HEK293T (cell line): ENCODE data around the gene ATXN7L2.

ENCODE experiments used
- ARNT ChIP-seq: fragments of 450-650 bp; IDR thresholded peaks from 2 replicates; pipeline ENCODE4 v1.6.1; 2017; ENCODE audit warnings: mild to moderate bottlenecking
- BHLHE40 ChIP-seq: fragments of 450-650 bp; IDR thresholded peaks from 2 replicates; pipeline ENCODE4 v1.6.1; 2016; ENCODE audit warnings: mild to moderate bottlenecking, moderate library complexity, borderline replicate concordance
- NFRKB ChIP-seq: fragments of 450-650 bp; IDR thresholded peaks from 2 replicates; pipeline ENCODE4 v1.6.1; 2016; ENCODE audit warnings: mild to moderate bottlenecking, moderate library complexity

- TF ChIP-seq BHLHE40: no peak
- TF ChIP-seq NFRKB: no peak
- no peak for TF ChIP-seq ARNT
These were observed 20.2 kb downstream of the ATXN7L2 start for GRCh38 chr1:109503935-109504334.
